Activated CD4-positive, alpha-beta T cell treated with anti-CD3 and anti-CD28 coated beads, Interleukin-2, amount 50 U/mL, for 4 hours (primary cell): ENCODE data around the gene NCDN.

Source experiments
- DNase-seq, 2 experiments: peaks; one replicate each; pipeline ENCODE4 v3.0.0-alpha.2; 2020

The NCDN gene

GRCh38 chr1:35555212-35555584, 2.4 kb upstream of the NCDN start:
- DNase-seq, result no peak

- DNase-seq, result no peak
Measured at GRCh38 chr1:35555601-35556477, 1.8 kb upstream of the NCDN start.

GRCh38 chr1:35556484-35557117, 998 bp upstream of the NCDN start:
- no peak for DNase-seq

DNA sequence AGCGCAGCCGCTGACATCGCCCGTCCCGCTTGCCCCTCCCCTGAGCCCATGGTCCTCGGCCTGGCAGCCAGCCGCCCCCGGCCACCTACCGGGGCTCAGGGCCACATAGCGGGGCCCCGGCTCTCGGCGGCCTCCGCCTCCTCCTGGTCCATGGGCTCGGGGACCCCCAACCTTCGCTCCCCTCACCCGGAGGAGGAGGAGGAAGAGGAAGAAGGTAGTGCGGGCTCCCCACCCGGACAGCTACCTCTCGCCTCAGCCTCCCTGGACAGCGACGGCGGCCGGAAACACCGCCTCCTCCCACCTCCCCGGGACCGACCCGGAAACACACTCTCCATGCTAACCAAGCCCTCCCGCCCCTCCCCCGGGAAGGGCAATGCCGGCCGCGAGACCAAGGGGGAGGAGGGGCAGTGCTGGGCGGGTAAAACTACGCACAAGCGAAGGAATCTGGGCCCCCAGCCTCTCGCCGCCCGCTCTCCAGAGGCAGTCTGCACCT, 435 bp upstream of the NCDN start, which contains the start of gene KIAA0319L:
Gene KIAA0319L (minus strand): TSS at position 286 of the 493 bp plus-strand sequence. CDS start 2,912 bp downstream, outside the sequence.
- no peak for DNase-seq

DNA sequence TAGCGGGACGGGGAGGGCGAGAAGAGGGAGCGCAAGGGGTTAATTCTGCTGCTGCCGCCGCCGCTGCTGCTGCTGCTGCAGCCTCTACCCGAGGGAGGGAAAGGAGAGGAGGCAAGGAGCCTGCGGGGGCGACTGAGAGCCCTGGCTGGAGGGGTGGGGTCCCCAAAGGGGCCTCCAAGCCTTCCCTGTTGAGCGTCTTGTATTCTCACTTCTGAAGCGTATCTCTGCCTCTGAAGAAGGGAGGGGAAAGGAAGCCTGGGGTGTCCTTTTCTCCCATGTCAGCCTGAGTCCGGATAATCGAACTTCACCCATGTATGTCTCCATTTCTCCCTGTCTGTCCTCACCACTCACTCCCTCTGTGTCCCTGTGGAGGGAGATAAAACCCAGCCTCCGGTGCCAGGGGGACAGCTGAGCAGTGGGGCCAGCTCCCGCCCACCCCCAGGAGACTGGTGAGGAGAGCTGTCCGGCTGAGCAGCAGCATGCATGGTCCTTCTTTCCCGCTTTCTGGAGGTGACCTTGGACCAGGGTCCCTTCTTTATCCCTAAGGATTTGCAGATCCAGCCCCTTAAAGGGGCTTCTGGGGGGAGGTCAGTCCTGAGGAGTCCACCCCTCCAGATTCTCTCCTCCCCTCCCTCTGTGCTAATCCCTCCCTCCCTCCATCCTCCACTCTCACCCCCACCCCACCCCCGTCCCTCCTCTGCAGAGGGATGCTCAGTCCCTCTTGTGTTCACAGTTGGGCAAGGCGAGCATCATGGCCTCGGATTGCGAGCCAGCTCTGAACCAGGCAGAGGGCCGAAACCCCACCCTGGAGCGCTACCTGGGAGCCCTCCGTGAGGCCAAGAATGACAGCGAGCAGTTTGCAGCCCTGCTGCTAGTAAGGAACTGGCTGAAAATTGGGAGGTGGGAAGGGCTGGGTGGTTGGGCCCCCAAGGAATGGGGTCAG, 1.0 kb downstream of the NCDN start:
- no peak for DNase-seq

DNA sequence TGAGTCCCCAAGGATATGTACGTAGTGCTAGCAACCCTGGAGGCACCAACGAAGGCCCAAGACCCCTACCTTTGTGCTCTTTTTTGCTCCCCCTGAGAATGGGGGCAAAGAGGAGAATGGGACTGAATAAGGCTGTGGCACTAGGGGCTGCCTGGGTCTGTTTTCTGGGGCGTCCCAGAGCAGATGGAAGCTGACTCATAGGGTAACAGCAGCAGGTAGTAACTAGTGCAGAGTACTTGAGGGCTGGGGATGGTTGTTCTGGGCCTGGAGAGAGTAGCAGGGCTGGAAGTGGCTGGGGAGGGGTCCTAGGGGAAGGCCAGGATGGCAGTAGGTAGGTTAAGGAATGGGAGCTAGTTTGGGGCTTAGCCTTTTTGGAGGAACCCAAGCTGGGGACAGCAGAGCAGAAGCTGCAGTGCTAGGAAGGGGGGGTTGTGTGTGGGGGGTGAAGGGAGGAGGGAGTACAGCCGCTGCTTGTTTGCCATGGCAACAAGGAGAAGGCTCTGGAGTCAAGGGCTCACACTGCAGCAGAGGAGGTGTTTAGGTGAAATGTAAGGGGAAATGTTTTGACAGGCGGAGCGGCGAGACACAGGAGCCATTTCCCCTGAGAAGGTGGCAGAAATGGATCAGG, 1.8 kb downstream of the NCDN start:
- DNase-seq, result peak in 1 of 2 experiments; percentile 23

DNA sequence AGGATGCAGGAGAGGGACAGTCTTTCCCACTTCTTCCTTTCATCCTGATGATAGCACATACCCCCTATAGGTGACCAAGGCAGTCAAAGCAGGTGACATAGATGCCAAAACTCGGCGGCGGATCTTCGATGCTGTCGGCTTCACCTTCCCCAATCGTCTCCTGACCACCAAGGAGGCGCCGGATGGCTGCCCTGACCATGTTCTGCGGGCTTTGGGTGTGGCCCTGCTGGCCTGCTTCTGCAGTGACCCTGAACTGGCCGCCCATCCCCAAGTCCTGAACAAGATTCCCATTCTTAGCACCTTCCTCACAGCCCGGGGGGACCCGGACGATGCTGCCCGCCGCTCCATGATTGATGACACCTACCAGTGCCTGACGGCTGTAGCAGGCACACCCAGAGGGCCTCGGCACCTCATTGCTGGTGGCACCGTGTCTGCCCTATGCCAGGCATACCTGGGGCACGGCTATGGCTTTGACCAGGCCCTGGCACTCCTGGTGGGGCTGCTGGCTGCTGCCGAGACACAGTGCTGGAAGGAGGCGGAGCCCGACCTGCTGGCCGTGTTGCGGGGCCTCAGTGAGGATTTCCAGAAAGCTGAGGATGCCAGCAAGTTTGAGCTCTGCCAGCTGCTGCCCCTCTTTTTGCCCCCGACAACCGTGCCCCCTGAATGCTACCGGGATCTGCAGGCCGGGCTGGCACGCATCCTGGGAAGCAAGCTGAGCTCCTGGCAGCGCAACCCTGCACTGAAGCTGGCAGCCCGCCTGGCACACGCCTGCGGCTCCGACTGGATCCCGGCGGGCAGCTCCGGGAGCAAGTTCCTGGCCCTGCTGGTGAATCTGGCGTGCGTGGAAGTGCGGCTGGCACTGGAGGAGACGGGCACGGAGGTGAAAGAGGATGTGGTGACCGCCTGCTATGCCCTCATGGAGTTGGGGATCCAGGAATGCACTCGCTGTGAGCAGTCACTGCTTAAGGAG, 2.9 kb downstream of the NCDN start:
- DNase-seq, result no peak

DNA sequence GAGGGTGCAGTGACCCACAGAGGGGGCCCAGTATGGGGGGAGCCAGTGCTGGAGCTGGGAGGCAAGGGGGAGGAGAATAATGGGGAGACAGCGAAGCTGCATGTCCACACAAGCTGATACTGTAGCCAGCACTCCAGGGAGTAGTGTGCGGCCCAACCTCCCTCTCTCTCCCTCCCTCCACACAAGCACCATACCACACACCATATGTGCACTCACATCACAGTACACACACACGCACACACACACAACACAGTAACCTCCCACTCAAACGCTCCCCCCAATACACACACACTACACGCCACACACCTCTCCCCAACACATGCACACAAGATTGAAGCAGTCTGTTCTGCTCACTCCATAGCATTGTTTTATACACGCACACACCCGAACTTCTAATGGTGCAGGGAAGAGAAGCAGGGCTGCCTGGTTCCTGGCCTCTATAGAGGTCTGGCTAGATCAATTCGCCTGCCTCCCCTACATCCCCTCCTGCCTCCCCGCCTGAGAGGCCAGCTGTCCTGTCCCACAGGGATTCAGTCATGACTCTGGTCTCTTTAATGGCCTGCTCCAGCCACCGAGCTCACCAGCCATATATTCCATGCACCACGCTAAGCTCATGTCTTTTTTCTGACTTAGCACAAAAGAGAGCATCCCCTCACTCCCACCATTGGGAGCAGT, 3.8 kb downstream of the NCDN start:
- no peak for DNase-seq

DNA sequence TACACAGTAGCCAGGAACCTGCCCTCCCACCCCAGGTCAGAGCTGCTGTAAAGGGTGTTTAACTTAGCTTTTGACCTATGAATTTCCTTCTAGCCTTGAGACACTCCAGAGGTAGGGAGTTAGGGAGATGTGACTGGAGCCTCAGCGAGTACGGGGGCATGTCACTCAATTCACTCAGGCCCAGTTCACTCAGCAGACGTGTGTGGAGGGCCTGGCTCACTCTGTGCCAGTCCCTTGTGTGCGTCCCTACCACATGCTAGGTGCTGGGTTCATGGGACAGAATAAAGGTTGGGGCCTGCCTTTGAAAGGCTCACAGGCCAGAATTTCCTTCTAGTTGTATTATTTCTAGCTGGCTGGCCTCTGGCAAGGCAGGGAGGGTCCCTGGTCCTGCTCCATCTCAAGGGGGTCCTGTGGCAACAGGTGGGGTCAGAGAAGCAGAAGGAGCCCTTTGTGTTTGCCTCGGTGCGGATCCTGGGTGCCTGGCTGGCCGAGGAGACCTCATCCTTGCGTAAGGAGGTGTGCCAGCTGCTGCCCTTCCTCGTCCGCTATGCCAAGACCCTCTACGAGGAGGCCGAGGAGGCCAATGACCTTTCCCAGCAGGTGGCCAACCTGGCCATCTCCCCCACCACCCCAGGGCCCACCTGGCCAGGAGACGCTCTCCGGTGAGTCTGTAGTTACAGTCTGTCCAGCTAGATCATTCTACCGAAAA, 4.5 kb downstream of the NCDN start:
- DNase-seq, result no peak

DNA sequence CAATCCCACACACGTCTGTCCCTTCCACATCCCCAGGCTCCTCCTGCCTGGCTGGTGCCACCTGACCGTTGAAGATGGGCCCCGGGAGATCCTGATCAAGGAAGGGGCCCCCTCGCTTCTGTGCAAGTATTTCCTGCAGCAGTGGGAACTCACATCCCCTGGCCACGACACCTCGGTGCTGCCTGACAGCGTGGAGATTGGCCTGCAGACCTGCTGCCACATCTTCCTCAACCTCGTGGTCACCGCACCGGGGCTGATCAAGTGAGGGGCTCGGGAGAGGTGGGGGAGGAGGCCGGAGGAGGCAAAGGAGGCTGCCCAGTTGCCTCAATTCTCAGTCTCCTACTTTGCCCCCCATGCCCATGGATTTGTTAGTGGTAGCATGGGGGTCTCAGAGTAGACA, 5.6 kb downstream of the NCDN start:
- DNase-seq, result no peak

GRCh38 chr1:35564037-35564883, 6.7 kb downstream of the NCDN start:
- DNase-seq, result peak; percentile 74 to 79

DNA sequence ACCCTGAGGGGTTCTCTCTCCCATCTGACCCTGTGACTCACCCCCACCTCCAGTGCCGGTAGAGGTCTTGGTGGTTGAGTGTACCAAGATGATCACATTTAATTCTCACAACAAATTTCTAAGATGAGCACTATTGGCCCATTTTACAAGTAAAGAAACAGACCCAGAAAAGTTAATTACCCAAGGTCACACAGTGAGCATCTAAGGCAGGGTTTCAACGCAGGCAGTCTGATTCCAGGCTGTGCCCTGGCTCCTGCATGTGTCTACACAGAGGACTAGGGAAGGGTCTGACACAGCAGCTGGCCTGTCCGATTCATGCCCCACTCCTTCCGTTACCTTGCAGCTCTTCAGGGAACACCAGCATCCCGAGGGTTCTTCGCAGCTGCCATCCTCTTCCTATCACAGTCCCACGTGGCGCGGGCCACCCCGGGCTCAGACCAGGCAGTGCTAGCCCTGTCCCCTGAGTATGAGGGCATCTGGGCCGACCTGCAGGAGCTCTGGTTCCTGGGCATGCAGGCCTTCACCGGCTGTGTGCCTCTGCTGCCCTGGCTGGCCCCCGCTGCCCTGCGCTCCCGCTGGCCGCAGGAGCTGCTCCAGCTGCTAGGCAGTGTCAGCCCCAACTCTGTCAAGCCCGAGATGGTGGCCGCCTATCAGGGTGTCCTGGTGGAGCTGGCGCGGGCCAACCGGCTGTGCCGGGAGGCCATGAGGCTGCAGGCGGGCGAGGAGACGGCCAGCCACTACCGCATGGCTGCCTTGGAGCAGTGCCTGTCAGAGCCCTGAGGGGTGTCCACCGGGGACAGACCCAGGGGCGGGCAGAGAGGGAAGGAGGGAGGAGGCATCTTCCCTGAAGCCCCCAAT, 7.5 kb downstream of the NCDN start:
- no peak for DNase-seq

- DNase-seq, result no peak
Measured at GRCh38 chr1:35565742-35566133, 8.1 kb downstream of the NCDN start.

DNA sequence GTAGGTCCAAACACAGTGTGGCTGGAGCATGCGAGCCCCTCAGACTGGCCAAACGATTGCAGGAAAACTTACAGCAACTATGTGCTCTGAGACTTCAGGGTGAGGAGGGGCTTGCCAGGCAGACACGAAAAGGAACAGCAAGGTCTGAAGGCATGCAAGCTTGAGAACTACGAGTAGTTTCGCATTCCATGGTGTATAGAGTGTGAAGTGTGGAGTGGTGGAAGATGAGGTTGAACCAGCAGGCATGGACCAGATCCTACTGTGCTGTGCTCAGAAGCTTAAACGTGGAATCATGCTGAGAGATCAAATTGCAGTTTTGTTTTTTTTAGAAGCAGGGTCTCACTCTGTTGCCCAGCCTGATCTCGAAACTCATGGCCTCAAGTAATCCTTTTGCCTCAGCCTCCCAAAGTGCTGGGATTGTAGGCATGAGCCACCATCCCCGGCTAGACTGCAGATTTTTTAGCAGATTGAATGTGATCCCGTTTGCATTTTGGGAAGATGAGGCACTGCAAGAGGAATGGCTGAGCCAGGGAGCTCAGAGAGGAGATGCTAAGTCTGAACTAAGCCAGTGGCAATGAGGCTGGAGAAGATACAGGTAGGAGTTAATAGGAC, 10.5 kb downstream of the NCDN start:
- no peak for DNase-seq

GRCh38 chr1:35568975-35569395, 11.4 kb downstream of the NCDN start:
- DNase-seq, result peak; percentile 56 to 60

GRCh38 chr1:35569936-35570335, 12.3 kb downstream of the NCDN start:
- DNase-seq, result no peak

DNA sequence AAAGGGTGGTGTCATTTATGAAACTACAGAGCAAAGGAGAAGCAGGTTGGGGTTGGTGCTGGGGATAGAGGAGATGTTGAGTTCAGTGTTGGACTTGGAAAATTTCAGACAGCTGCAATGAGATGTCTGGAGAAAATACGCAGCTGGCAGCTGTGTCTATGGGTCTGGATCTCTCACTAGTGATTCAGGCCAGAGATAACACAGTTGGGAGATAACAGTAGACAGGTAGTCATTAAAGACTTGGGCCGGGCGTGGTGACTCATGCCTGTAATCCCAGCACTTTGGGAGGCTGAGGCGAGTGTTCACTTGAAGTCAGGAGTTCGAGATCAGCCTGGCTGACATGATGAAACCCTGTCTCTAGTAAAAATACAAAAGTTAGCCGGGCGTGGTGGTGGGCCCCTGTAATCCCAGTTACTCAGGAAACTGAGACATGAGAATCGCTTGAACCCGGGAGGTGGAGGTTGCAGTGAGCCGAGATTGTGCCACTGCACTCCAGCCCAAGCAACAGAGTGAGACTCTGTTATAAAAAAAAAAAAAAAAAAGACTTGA, 13.1 kb downstream of the NCDN start:
- DNase-seq, result no peak
